Fibroblast of skin of abdomen (primary cell): Measurements from ENCODE around the gene FRMD8.
A peak's percentile ranks its signal among the peaks of the same experiment; 100 is the strongest.

Experiments used
- DNase-seq: peaks from one replicate; pipeline ENCODE4 v3.0.0-alpha.2; 2013

Gene FRMD8

GRCh38 chr11:65376138-65376713, 10.2 kb upstream of the FRMD8 start:
- no peak for DNase-seq

- DNase-seq, result no peak
Observed at GRCh38 chr11:65377036-65377435, 9.4 kb upstream of the FRMD8 start.

- DNase-seq, result no peak
Observed at GRCh38 chr11:65377777-65378176, 8.7 kb upstream of the FRMD8 start.

- no peak for DNase-seq
Observed at GRCh38 chr11:65378208-65378927, 8.1 kb upstream of the FRMD8 start.

- DNase-seq, result no peak
Observed at GRCh38 chr11:65378928-65379638, 7.4 kb upstream of the FRMD8 start.

GRCh38 chr11:65379698-65380459, 6.6 kb upstream of the FRMD8 start:
- DNase-seq, result no peak

GRCh38 chr11:65380460-65381119, 5.8 kb upstream of the FRMD8 start:
- no peak for DNase-seq

GRCh38 chr11:65381716-65382032, 4.8 kb upstream of the FRMD8 start:
- DNase-seq, result peak; percentile 61

GRCh38 chr11:65382033-65382803, 4.2 kb upstream of the FRMD8 start, which contains the start of gene SLC25A45:
TSS of gene SLC25A45 (minus strand) at chr11:65382646. CDS start at chr11:65381951, 695 bp downstream.
- DNase-seq, result peak; percentile 98

- no peak for DNase-seq
Observed at GRCh38 chr11:65382804-65383368, 3.6 kb upstream of the FRMD8 start.

- DNase-seq, result no peak
Observed at GRCh38 chr11:65383778-65384177, 2.7 kb upstream of the FRMD8 start.

- no peak for DNase-seq
Observed at GRCh38 chr11:65384301-65384889, 2.0 kb upstream of the FRMD8 start.

- no peak for DNase-seq
Observed at GRCh38 chr11:65388731-65389130, 2.3 kb downstream of the FRMD8 start.

GRCh38 chr11:65389294-65389980, 3.0 kb downstream of the FRMD8 start:
- no peak for DNase-seq

GRCh38 chr11:65390099-65390941, 3.9 kb downstream of the FRMD8 start:
- no peak for DNase-seq

GRCh38 chr11:65390996-65391395, 4.6 kb downstream of the FRMD8 start:
- peak; percentile 25 for DNase-seq

- DNase-seq, result no peak
Observed at GRCh38 chr11:65392186-65392829, 5.9 kb downstream of the FRMD8 start.

GRCh38 chr11:65392899-65393298, 6.5 kb downstream of the FRMD8 start:
- DNase-seq, result no peak
